ENCODE data around the gene FAM83B. TPM values are rescaled to one million over a fixed set of nuclear protein-coding genes. Genes with fewer than 3 reads are reported as not detected.
"Not testable (repeated sequence)": the region's sequence is repeated elsewhere in the genome, so short reads cannot be mapped to it uniquely, and the experiment has no call there.

Gene FAM83B
- total RNA-seq, 2 experiments from 2014 or later, result not detected

DNA sequence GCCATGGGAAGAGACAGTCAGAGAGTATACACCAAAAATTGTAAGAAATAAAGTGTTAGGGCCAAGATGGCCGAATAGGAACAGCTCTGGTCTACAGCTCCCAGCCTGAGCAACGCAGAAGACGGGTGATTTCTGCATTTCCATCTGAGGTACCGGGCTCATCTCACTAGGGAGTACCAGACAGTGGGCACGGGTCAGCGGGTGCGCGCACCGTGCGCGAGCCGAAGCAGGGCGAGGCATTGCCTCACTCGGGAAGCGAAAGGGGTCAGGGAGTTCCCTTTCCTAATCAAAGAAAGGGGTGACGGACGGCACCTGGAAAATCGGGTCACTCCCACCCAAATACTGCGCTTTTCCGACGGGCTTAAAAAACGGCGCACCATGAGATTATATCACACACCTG lies 114.8 kb downstream of the FAM83B start:
- H3K27me3 Mint-ChIP-seq (ENCODE audit: low read depth); DNase-seq; H3K4me1 Mint-ChIP-seq (ENCODE audit: low read depth); H3K36me3 Mint-ChIP-seq (ENCODE audit: low read depth); H3K4me3 Mint-ChIP-seq; ATAC-seq; H3K9me3 Mint-ChIP-seq (ENCODE audit: insufficient read depth); CTCF ChIA-PET; POLR2A ChIA-PET; H3K27ac Mint-ChIP-seq: not testable (repeated sequence)

DNA sequence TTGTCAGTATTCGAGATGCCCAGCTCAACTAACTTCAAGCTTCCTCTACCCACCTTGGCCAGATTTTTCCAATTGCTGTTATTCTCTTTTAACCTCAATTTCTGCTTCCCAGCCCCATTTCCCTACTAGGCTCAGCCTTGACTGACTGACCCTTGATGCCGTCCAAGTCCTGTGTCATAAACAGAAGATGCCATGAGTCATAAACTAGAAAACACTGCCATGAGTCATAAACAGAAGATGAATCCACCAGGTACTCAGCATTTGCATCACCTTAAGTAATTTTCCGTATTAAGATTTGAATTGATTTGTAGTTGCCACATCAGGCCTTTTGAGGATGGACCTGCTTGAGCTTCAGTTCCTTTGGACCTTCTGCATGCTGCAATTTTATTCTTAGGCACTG lies 123.8 kb downstream of the FAM83B start:
- ChIA-PET CTCF (no interaction called here), POLR2A (no interaction called here)
- Mint-ChIP-seq H3K27me3 (ENCODE audit: low read depth) (no peaks in the 10 kb centered on the region), H3K4me1 (ENCODE audit: low read depth) (no peaks in the 10 kb centered on the region), H3K4me3 (no peak overlapping the region), H3K9me3 (ENCODE audit: insufficient read depth) (peaks cover 10% of the 10 kb centered on the region), H3K36me3 (ENCODE audit: low read depth) (no peaks in the 10 kb centered on the region), H3K27ac (no peak overlapping the region)
- DNase-seq (no peak), ATAC-seq (no peak)

DNA sequence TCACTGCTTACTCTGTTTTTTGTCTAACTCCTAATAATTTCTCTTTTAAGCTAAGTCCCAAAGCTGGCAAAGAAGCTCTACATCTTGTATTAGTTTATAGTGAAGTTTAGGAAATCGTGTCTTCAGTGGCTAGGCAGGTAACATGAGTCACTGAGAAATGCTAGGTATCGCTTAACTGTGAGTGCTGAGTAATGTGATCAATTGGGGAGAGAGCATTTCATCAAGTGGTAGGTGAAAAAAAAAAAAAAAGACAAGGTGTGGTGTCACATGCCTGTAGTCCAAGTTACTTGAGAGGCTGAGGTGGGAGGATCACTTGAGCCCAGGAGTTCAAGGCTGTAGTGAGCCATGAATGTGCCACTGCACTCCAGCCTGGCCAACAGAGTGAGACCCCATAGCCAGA lies 125.3 kb downstream of the FAM83B start:
- Mint-ChIP-seq H3K36me3 (ENCODE audit: low read depth) (no peaks in the 10 kb centered on the region), H3K4me3 (no peak overlapping the region), H3K27me3 (ENCODE audit: low read depth) (no peaks in the 10 kb centered on the region), H3K27ac (no peak overlapping the region), H3K9me3 (ENCODE audit: insufficient read depth) (peaks cover 11% of the 10 kb centered on the region), H3K4me1 (ENCODE audit: low read depth) (no peaks in the 10 kb centered on the region)
- ChIA-PET POLR2A (no interaction called here), CTCF (no interaction called here)
- no peak for DNase-seq
- ATAC-seq, result no peak

DNA sequence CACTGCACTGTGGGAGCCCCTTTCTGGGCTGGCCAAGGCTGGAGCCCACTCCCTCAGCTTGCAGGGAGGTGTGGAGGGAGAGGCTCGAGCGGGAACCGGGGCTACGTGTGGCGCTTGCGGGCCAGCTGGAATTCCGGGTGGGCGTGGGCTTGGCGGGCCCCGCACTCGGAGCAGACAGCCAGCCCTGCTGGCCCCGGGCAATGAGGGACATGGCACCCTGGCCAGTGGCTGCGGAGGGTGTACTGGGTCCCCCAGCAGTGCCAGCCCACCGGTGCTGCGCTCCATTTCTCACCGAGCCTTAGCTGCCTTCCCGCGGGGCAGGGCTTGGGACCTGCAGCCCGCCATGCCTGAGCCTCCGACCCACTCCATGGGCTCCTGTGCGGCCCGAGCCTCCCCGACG lies 132.6 kb downstream of the FAM83B start:
- POLR2A ChIA-PET; CTCF ChIA-PET; DNase-seq; H3K36me3 Mint-ChIP-seq (ENCODE audit: low read depth); H3K27ac Mint-ChIP-seq; H3K9me3 Mint-ChIP-seq (ENCODE audit: insufficient read depth); ATAC-seq; H3K4me3 Mint-ChIP-seq; H3K27me3 Mint-ChIP-seq (ENCODE audit: low read depth); H3K4me1 Mint-ChIP-seq (ENCODE audit: low read depth): not testable (repeated sequence)

DNA sequence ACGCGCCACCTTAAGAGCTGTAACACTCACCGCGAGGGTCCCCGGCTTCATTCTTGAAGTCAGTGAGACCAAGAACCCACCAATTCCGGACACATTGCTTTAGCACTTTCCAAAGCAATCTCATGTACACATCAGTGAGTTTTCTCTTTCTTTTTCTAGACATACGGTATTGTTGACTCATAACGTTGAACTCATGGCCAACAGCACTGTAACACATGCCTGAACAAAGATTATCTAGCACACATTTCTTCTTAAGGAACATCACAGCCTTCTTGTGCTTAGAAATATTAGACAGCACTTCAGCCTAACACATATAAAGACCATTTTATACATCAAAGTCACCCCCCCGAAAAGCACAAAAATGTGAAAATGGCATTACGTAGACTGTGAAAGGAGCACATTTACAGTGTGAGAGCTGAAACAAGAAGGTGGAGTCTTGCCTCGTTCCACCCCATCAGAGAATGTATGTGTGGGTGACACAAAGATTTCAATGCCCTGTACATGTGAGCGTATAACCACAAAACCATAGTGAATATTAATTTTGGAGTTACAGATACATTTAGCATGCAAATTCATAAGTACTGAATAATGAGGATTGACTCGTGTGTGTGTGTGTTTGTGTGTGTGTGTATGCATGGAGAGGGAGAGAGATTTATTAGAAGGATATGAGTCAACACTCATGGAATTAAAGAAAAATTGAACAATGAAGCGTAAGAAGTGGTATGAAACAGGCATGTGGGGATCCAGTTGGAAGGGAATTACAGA lies 134.1 kb downstream of the FAM83B start:
- Mint-ChIP-seq H3K9me3 (ENCODE audit: insufficient read depth) (peaks cover 3% of the 10 kb centered on the region), H3K36me3 (ENCODE audit: low read depth) (no peaks in the 10 kb centered on the region), H3K4me1 (ENCODE audit: low read depth) (no peaks in the 10 kb centered on the region), H3K27ac (no peak overlapping the region), H3K4me3 (no peak overlapping the region), H3K27me3 (ENCODE audit: low read depth) (no peaks in the 10 kb centered on the region)
- CTCF ChIA-PET, result no interaction called here
- no peak for DNase-seq
- ATAC-seq, result no peak
- POLR2A ChIA-PET, result no interaction called here

DNA sequence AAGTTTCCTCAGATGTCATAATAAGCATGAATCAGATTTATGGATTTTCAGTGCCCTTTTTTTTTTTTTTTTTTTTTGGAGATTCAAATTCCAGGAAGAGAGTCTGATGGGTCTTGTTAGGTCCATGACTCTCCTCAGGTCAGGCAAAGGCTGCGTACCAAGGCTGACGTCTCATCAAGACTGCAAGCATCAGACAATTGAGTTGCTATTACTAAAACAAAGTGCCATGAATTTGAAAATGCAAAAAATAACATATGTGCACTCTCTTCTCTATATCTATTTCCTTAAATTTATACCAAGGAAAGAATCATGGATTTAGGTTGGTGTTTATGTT lies 134.7 kb downstream of the FAM83B start:
- Mint-ChIP-seq H3K9me3 (ENCODE audit: insufficient read depth) (peaks cover 3% of the 10 kb centered on the region), H3K27me3 (ENCODE audit: low read depth) (no peaks in the 10 kb centered on the region), H3K4me1 (ENCODE audit: low read depth) (no peaks in the 10 kb centered on the region), H3K4me3 (no peak overlapping the region), H3K27ac (no peak overlapping the region), H3K36me3 (ENCODE audit: low read depth) (no peaks in the 10 kb centered on the region)
- ChIA-PET POLR2A (no interaction called here), CTCF (no interaction called here)
- DNase-seq, result no peak
- no peak for ATAC-seq

DNA sequence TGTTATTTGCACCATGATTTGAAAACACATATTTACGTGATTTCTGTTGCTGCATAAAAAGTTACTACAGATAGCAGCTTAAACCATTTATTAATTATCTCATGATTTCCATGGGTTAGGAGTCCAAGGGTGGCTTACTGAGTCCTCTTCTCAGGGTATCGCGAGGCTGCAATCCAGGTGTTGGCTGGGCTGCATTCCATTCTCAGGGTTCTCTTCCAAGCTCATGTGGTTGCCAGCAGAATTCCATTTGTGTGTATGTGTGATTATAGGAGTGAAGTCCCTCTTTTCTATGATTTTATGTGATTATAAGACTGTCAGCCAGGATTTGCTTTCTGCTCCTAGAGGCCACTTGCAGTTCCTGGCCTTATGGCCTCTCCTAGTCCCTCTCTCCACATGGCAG lies 135.1 kb downstream of the FAM83B start:
- Mint-ChIP-seq H3K27ac (no peak overlapping the region), H3K36me3 (ENCODE audit: low read depth) (no peaks in the 10 kb centered on the region), H3K4me3 (no peak overlapping the region), H3K27me3 (ENCODE audit: low read depth) (no peaks in the 10 kb centered on the region), H3K4me1 (ENCODE audit: low read depth) (no peaks in the 10 kb centered on the region), H3K9me3 (ENCODE audit: insufficient read depth) (peaks cover 3% of the 10 kb centered on the region)
- no peak for ATAC-seq
- ChIA-PET CTCF (no interaction called here), POLR2A (no interaction called here)
- DNase-seq, result no peak

DNA sequence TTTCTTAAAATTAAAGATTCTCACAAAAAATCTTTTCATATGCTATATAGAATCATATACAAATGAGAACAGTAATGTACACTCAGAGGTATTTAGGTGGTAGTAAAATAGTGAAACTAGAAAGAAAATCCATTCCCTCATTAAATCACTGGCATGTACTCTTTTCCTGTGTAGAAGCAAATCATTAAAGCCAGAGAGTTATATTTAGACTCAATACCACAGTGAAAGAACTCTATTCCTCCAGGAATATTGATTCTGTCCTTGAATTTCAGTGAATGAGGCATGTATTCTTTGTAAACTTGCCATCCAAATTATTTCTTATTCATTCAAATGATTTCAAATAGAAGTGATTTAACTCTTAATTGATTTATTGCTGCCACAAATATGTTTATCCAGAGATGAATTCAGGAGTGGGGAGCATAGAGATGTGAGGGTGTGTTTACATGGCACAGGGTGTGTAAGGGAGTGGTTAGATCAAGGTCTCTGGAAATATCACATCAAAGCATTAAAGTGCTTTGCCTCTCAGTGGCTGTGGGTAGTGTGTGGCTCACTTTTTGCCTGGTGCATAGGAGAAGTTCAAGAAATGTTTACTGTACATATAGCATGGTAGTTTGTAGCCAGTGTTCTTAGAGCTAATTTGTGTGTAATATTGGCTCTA lies 141.2 kb downstream of the FAM83B start:
- no peaks in the 10 kb centered on the region for H3K27me3 Mint-ChIP-seq (ENCODE audit: low read depth)
- no peaks in the 10 kb centered on the region for H3K36me3 Mint-ChIP-seq (ENCODE audit: low read depth)
- peaks cover 5% of the 10 kb centered on the region for H3K9me3 Mint-ChIP-seq (ENCODE audit: insufficient read depth)
- DNase-seq (no peak), ATAC-seq (no peak)
- no peak overlapping the region for H3K4me3 Mint-ChIP-seq
- H3K27ac Mint-ChIP-seq, result no peak overlapping the region
- ChIA-PET POLR2A (no interaction called here), CTCF (no interaction called here)
- no peaks in the 10 kb centered on the region for H3K4me1 Mint-ChIP-seq (ENCODE audit: low read depth)

DNA sequence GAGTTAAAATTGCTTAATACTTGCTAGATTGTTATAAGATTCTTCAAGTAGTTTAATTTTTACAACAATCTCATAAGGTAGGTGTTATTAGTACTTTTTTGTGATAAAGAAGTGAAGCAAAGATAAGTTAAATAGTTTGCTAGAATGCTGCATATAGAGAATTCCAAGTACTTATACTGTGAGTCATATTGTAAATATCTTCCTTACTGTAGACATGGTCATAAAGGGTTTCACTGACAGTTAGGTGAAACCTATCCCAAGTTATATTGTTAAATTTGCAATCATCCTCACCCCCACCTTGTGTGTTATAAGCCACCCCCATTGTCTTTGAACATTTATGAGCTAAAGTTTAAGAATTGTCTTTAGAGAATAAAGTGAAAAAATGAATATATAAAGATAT lies 142.0 kb downstream of the FAM83B start:
- no peak overlapping the region for H3K27ac Mint-ChIP-seq
- H3K9me3 Mint-ChIP-seq (ENCODE audit: insufficient read depth), result peaks cover 5% of the 10 kb centered on the region
- ATAC-seq, result no peak
- no peaks in the 10 kb centered on the region for H3K4me1 Mint-ChIP-seq (ENCODE audit: low read depth)
- no peak overlapping the region for H3K4me3 Mint-ChIP-seq
- ChIA-PET POLR2A (no interaction called here), CTCF (no interaction called here)
- no peaks in the 10 kb centered on the region for H3K36me3 Mint-ChIP-seq (ENCODE audit: low read depth)
- no peaks in the 10 kb centered on the region for H3K27me3 Mint-ChIP-seq (ENCODE audit: low read depth)
- DNase-seq, result no peak

DNA sequence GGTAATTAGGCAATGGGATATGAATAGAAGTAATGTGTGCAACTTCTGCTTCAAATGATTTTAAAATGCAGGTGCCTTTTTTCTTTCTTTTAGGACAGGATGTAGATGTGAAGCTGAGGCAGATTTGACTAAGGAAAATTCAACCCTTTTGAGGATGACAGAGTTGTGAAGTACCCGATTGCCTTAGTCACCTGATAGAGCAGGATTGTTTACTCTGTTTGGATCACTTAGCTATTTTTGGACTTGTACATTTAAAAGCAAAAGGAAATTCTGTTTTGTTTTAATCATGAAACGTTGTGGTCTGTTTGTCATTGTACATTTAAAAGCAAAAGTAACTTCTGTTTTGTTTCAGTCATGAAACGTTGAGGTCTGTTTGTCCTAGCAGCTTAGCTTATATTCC lies 143.4 kb downstream of the FAM83B start:
- ChIA-PET POLR2A (no interaction called here), CTCF (no interaction called here)
- Mint-ChIP-seq H3K4me1 (ENCODE audit: low read depth) (no peaks in the 10 kb centered on the region), H3K36me3 (ENCODE audit: low read depth) (no peaks in the 10 kb centered on the region), H3K4me3 (no peak overlapping the region), H3K27me3 (ENCODE audit: low read depth) (no peaks in the 10 kb centered on the region), H3K27ac (no peak overlapping the region), H3K9me3 (ENCODE audit: insufficient read depth) (peaks cover 5% of the 10 kb centered on the region)
- ATAC-seq (no peak), DNase-seq (no peak)
